ENCODE measurements around the gene UVSSA.
"Not testable (repeated sequence)": the region's sequence is repeated elsewhere in the genome, so short reads cannot be mapped to it uniquely, and the experiment has no call there.

Gene UVSSA

GRCh38 chr4:1427010-1427409 is 80.0 kb downstream of the UVSSA start:
- Mint-ChIP-seq H3K9me3 (ENCODE audit: low read depth) (no peaks in the 10 kb centered on the region), H3K27ac (no peak overlapping the region), H3K4me3 (no peak overlapping the region), H3K4me1 (ENCODE audit: low read depth) (no peaks in the 10 kb centered on the region), H3K27me3 (peaks cover 17% of the 10 kb centered on the region), H3K36me3 (no peaks in the 10 kb centered on the region)

- not testable (repeated sequence) for H3K4me3 Mint-ChIP-seq; H3K27ac Mint-ChIP-seq; H3K4me1 Mint-ChIP-seq (ENCODE audit: low read depth); H3K9me3 Mint-ChIP-seq (ENCODE audit: low read depth); H3K27me3 Mint-ChIP-seq; H3K36me3 Mint-ChIP-seq
Observed at GRCh38 chr4:1443688-1444172, 96.7 kb downstream of the UVSSA start.
